Measurements from ENCODE around the gene SORCS2. TPM values are rescaled to one million over a fixed set of nuclear protein-coding genes. Genes with fewer than 3 reads are reported as not detected.

SORCS2 gene
- 0.66 and 1.0 TPM in 2 replicates for total RNA-seq (2016; rRNA removed; fragmentation: Illumina TruSeq; extraction: Trizol)
- 0.09 and 0.10 TPM in 2 replicates for total RNA-seq (2016; cell fraction: cytosol; rRNA removed; fragmentation: Illumina TruSeq; extraction: Trizol; ENCODE audit: low read depth)
- 0.46 and 0.71 TPM in 2 replicates for total RNA-seq (2016; cell fraction: insoluble cytoplasmic fraction; rRNA removed; fragmentation: Illumina TruSeq; extraction: Trizol)
- total RNA-seq (2016; cell fraction: membrane; rRNA removed; fragmentation: Illumina TruSeq; extraction: Trizol), result 0.43 and 0.55 TPM in 2 replicates
- 1.9 and 2.0 TPM in 2 replicates for total RNA-seq (2016; cell fraction: nucleus; rRNA removed; fragmentation: Illumina TruSeq; extraction: Trizol)
- 0.82 and 2.6 TPM in 2 replicates for polyA plus RNA-seq (2011; rRNA removed)
- 0.35 and 0.82 TPM in 2 replicates for polyA plus RNA-seq (2011; cell fraction: cytosol; rRNA removed)
- 10.2 and 19.2 TPM in 2 replicates for polyA plus RNA-seq (2011; cell fraction: nucleus; rRNA removed)
- 3.3 and 4.5 TPM in 2 replicates for polyA plus RNA-seq (2012)
- 0.06 and 0.07 TPM in 2 replicates for polyA plus RNA-seq (2016; cell fraction: cytosol; fragmentation: Illumina TruSeq; extraction: Trizol; ENCODE audit: low read depth)
- polyA plus RNA-seq (2016; cell fraction: insoluble cytoplasmic fraction; fragmentation: Illumina TruSeq; extraction: Trizol; ENCODE audit: low read depth), result 0.38 and 1.0 TPM in 2 replicates
- 0.13 and 0.14 TPM in 2 replicates for polyA plus RNA-seq (2016; cell fraction: membrane; fragmentation: Illumina TruSeq; extraction: Trizol; ENCODE audit: low read depth)
- 2.4 and 2.8 TPM in 2 replicates for polyA plus RNA-seq (2016; cell fraction: nucleus; fragmentation: Illumina TruSeq; extraction: Trizol; ENCODE audit: insufficient read depth, low read depth)
- polyA minus RNA-seq (2011; rRNA and poly(A)+ RNA removed; ENCODE audit: low replicate concordance), result 1.1 and 3.6 TPM in 2 replicates
- 0.62 and 0.99 TPM in 2 replicates for polyA minus RNA-seq (2011; cell fraction: cytosol; rRNA and poly(A)+ RNA removed)
- polyA minus RNA-seq (2011; cell fraction: nucleus; rRNA and poly(A)+ RNA removed), result 1.0 and 2.5 TPM in 2 replicates
- percentile 22 among the genes with signal in this experiment for Bru-seq, nascent RNA
- percentile 20 among the genes with signal in this experiment for BruChase-seq, experiment 1, labeled RNA remaining after a 6-hour chase
- percentile 27 among the genes with signal in this experiment for BruChase-seq, experiment 2, labeled RNA remaining after a 2-hour chase
- long read RNA-seq, experiment 1, partial matches to known transcripts, result 0 of 2 reads
- long read RNA-seq, experiment 1, other reads (novel, unspliced or antisense), result 2 of 2 reads
- long read RNA-seq, experiment 2, partial matches to known transcripts, result 1 of 2 reads
- long read RNA-seq, experiment 2, other reads (novel, unspliced or antisense), result 1 of 2 reads

- no TSS peak for BruUV-seq (replicated peaks)
- in situ Hi-C loops (cut with HindIII; ENCODE audit: extremely low pct_ligation_motif_present, low pct_unique_long_range_greater_than_20kb), result loop anchor here (5.0 to 10.0 kb wide), 3 partner anchors 100 to 532 kb away; no protein-coding TSS in a partner anchor
- H3K4me1 ChIP-seq (ENCODE audit: insufficient read depth, low read length), result no peaks in the 10 kb centered on the region
- ChIA-PET CTCF (ENCODE audit: low intra/inter-chr PET ratio, low total read pairs) (interaction anchor here (0.8 to 1.5 kb wide), 3 partner anchors 103 to 527 kb away, joined by 4 to 13 read pairs (median 6); no protein-coding TSS in a partner anchor), POLR2A (no interaction called here)
- DNase-seq (ENCODE audit: low spot score), result peak; percentile 12
- no peak for FAIRE-seq
- H3K27ac ChIP-seq (ENCODE audit: extremely low read length, insufficient read depth, low read length), result no peak within 1 kb of the TSS
- 0 out of 2 replicates have a peak, but pooled peaks cover 2% of the 10 kb centered on the region for H4K20me1 ChIP-seq (ENCODE audit: insufficient read depth, low read length)
- no peaks in the 10 kb centered on the region for H3K9me3 ChIP-seq (ENCODE audit: low read length)
- no peak within 1 kb of the TSS for H3K9ac ChIP-seq (ENCODE audit: insufficient read depth, low read depth, low read length)
- intact Hi-C loops (cut with micrococcal nuclease; ENCODE audit: unreplicated experiment), result loop anchor here (1.0 to 10.0 kb wide), 2 partner anchors 104 to 142 kb away; no protein-coding TSS in a partner anchor
- no peak within 1 kb of the TSS for H2AFZ ChIP-seq (ENCODE audit: low read length)
- H3K27me3 ChIP-seq (ENCODE audit: control insufficient read depth in 1 of 2, insufficient read depth in 2 of 2, low read length in 2 of 2), result peaks cover 11 to 87% of the 10 kb centered on the region in 2 experiments; a peak in 4 of 5 replicates
- WGBS (ENCODE audit: low lambda C conversion rate), result 1% methylated on average over 7 of the region's 116 CpGs
- peak within 1 kb of the TSS in 1 of 3 experiments; percentile 33; a peak in 1 of 6 replicates for H3K4me3 ChIP-seq (replicated peaks in 1 of 3; ENCODE audit: insufficient read depth in 1 of 3, low read depth in 2 of 3, low read length in 3 of 3)
- peak; percentile 89 for ATAC-seq
- TF ChIP-seq SETDB1 (CRISPR knock-in tag; IDR thresholded peaks at IDR 0.05; ENCODE audit: borderline replicate concordance) (no peak), CENPT (CRISPR knock-in tag; IDR thresholded peaks at IDR 0.05; ENCODE audit: low read depth) (no peak), MAZ (IDR thresholded peaks at IDR 0.05; ENCODE audit: borderline replicate concordance, low read depth, low read length) (no peak), MAZ (CRISPR knock-in tag; IDR thresholded peaks at IDR 0.05; ENCODE audit: low read depth) (0 out of 2 replicates have a peak, but pooled peaks have one; percentile 41), CTCF (CRISPR knock-in tag; IDR thresholded peaks at IDR 0.05) (peak; percentile 55), RAD21 (CRISPR knock-in tag; IDR thresholded peaks at IDR 0.05) (peak; percentile 95), YY1 (IDR thresholded peaks at IDR 0.05; ENCODE audit: insufficient read depth, insufficient replicate concordance, low read depth, low read length) (peak; percentile 20), STAG1 (CRISPR knock-in tag; IDR thresholded peaks at IDR 0.05) (peak; percentile 64), SAP130 (CRISPR knock-in tag; IDR thresholded peaks at IDR 0.05; ENCODE audit: low read depth) (no peak), ZNF263 (CRISPR knock-in tag; IDR thresholded peaks at IDR 0.05) (peak; percentile 85; the same call in 1 of the 2 replicates), ARNT (IDR thresholded peaks at IDR 0.05) (no peak), ZFP41 (CRISPR knock-in tag; IDR thresholded peaks at IDR 0.05; ENCODE audit: borderline replicate concordance) (no peak)
- peak within 1 kb of the TSS; percentile 23; the same call in 1 of the 2 replicates for H3K4me2 ChIP-seq (ENCODE audit: low read depth, low read length)
- H3K79me2 ChIP-seq (ENCODE audit: insufficient read depth, low read length), result no peaks in the 10 kb centered on the region
- H3K36me3 ChIP-seq (replicated peaks in 1 of 2; ENCODE audit: control insufficient read depth in 1 of 2, insufficient read depth in 2 of 2, low read length in 2 of 2), result no peaks in the 10 kb centered on the region
Observed at GRCh38 chr4:7192252-7193029, at the start of gene SORCS2. Gene SORCS2 (plus strand): TSS chr4:7192538.
